CD14-positive monocyte (primary cell): ENCODE measurements around the gene MGLL. TPM values are rescaled to one million over a fixed set of nuclear protein-coding genes. Genes with fewer than 3 reads are reported as not detected.

Experiments used
- DNase-seq, 3 donors: peaks; one replicate each; pipeline ENCODE4 v3.0.0-alpha.2; 2011 to 2022
- H2AFZ ChIP-seq: 2 replicates; pipeline ENCODE4 v1.6.0; 2012; ENCODE audit warnings: mild to moderate bottlenecking, low read depth, low read length, inconsistent platforms; ENCODE audit not compliant: insufficient read depth, poor library complexity, severe bottlenecking
- H3K27ac ChIP-seq, 2 donors: 1 replicate in 1 of 2; 2 replicates in 1 of 2; pipeline ENCODE4 v1.5.1; 2012 to 2013; ENCODE audit warnings: low read length in 2 of 2, control low read depth in 1 of 2, inconsistent platforms in 1 of 2, low read depth in 1 of 2, mild to moderate bottlenecking in 1 of 2
- H3K27me3 ChIP-seq, 2 donors: one replicate each; pipeline versions ENCODE4 v1.6.0 to v1.6.1; 2011 to 2013; ENCODE audit warnings: low read length in 2 of 2; ENCODE audit not compliant: control insufficient read depth in 2 of 2, insufficient read depth in 2 of 2
- H3K36me3 ChIP-seq, 2 donors: replicated peaks in 1 of 2; 1 replicate in 1 of 2; 2 replicates in 1 of 2; pipeline versions ENCODE4 v1.5.1 to v1.6.1; 2012 to 2013; ENCODE audit warnings: low read length in 2 of 2, control low read depth in 1 of 2, inconsistent platforms in 1 of 2, mild to moderate bottlenecking in 1 of 2; ENCODE audit not compliant: insufficient read depth in 2 of 2, control insufficient read depth in 1 of 2
- H3K4me1 ChIP-seq, 2 donors: 1 replicate in 1 of 2; 2 replicates in 1 of 2; pipeline versions ENCODE4 v1.5.1 to v1.6.1; 2012 to 2013; ENCODE audit warnings: low read length in 2 of 2, control low read depth in 1 of 2, inconsistent platforms in 1 of 2, mild to moderate bottlenecking in 1 of 2, moderate library complexity in 1 of 2; ENCODE audit not compliant: insufficient read depth in 2 of 2, control insufficient read depth in 1 of 2
- H3K4me2 ChIP-seq: replicated peaks from 2 replicates; pipeline ENCODE3; 2012; ENCODE audit warnings: low read length, moderate library complexity, mild to moderate bottlenecking; ENCODE audit not compliant: poor library complexity, severe bottlenecking; ENCODE audit errors: extremely low read depth
- H3K4me3 ChIP-seq, 3 experiments: fragments of 200-600 bp in 1 of 3; sonication (generic) in 1 of 3; replicated peaks in 1 of 3; 1 replicate in 2 of 3; 2 replicates in 1 of 3; pipeline ENCODE4 v1.5.1; 2011 to 2013; ENCODE audit warnings: low read length in 3 of 3, mild to moderate bottlenecking in 3 of 3, control low read depth in 2 of 3, low read depth in 2 of 3, inconsistent platforms in 1 of 3, moderate library complexity in 1 of 3
- H3K79me2 ChIP-seq: 2 replicates; pipeline ENCODE4 v1.6.0; 2012; ENCODE audit warnings: mild to moderate bottlenecking, control low read depth, inconsistent platforms, low read length, moderate library complexity; ENCODE audit not compliant: insufficient read depth
- H3K9ac ChIP-seq: 2 replicates; pipeline ENCODE4 v1.6.0; 2017; ENCODE audit warnings: low read length, mild to moderate bottlenecking; ENCODE audit not compliant: insufficient read depth, poor library complexity, severe bottlenecking
- H3K9me3 ChIP-seq, 2 donors: replicated peaks in 1 of 2; 1 replicate in 1 of 2; 2 replicates in 1 of 2; pipeline versions ENCODE4 v1.5.1 to v1.6.1; 2012 to 2013; ENCODE audit warnings: low read length in 2 of 2, control low read depth in 1 of 2; ENCODE audit not compliant: control insufficient read depth in 1 of 2, insufficient read depth in 1 of 2
- H4K20me1 ChIP-seq: 2 replicates; pipeline ENCODE4 v1.6.0; 2012; ENCODE audit warnings: mild to moderate bottlenecking, low read length, control low read depth, moderate library complexity; ENCODE audit not compliant: insufficient read depth
- H3K27ac Mint-ChIP-seq, 7 donors: one replicate each; pipeline ENCODE4 v1.8.0; 2020; ENCODE audit warnings: mild to moderate bottlenecking in 7 of 7, mixed read lengths in 7 of 7, moderate library complexity in 6 of 7, inconsistent platforms in 2 of 7
- H3K27me3 Mint-ChIP-seq, 3 donors: one replicate each; pipeline ENCODE4 v1.8.0; 2021 to 2022; ENCODE audit warnings: low read depth in 3 of 3, mild to moderate bottlenecking in 3 of 3, mixed read lengths in 3 of 3, moderate library complexity in 3 of 3, inconsistent platforms in 1 of 3
- H3K36me3 Mint-ChIP-seq, 2 donors: one replicate each; pipeline ENCODE4 v1.8.0; 2020; ENCODE audit warnings: mixed read lengths in 2 of 2, inconsistent platforms in 1 of 2, mild to moderate bottlenecking in 1 of 2
- H3K4me1 Mint-ChIP-seq: one replicate; pipeline ENCODE4 v1.8.0; 2020; ENCODE audit warnings: mild to moderate bottlenecking, mixed read lengths
- H3K4me3 Mint-ChIP-seq, 2 donors: one replicate each; pipeline ENCODE4 v1.8.0; 2020; ENCODE audit warnings: mild to moderate bottlenecking in 2 of 2, mixed read lengths in 2 of 2, moderate library complexity in 1 of 2
- H3K9me3 Mint-ChIP-seq, 7 donors: one replicate each; pipeline ENCODE4 v1.8.0; 2020 to 2022; ENCODE audit warnings: mixed read lengths in 7 of 7, mild to moderate bottlenecking in 6 of 7, moderate library complexity in 6 of 7, inconsistent platforms in 2 of 7
- WGBS: methylation state at CpG from one replicate; pipeline ENCODE4 v1.1.5; 2013; ENCODE audit warnings: missing lambda C conversion rate; ENCODE audit not compliant: insufficient coverage; 5-methylcytosine and 5-hydroxymethylcytosine counted together
- intact Hi-C, 2 donors: fragments of 100-400 bp; cut with micrococcal nuclease; formaldehyde crosslinking; loops; one replicate each; pipeline versions ENCODE4 v1.15.0 to v1.15.1; 2023
- polyA plus RNA-seq, 3 donors: library from polyadenylated mRNA; depleted of rRNA in 1 of 3; unstranded in 2 of 3; stranded (reverse) in 1 of 3; fragments of 300-500 nt in 2 of 3; fragments of >200 nt in 1 of 3; fragmentation: Illumina TruSeq in 2 of 3; gene quantifications; 1 replicate in 2 of 3; 2 replicates in 1 of 3; pipeline ENCODE4 v1.2.3, GENCODE V29; 2012 to 2021
- TF ChIP-seq, protein P1 (sequence below): fragments of 200-600 bp; IDR thresholded peaks from one replicate; pipeline ENCODE4 v1.8.0; 2022; ENCODE audit warnings: antibody characterized with exemption, mild to moderate bottlenecking

Gene MGLL
- polyA plus RNA-seq, 3 donors, result 4.4 to 10.0 (median 6.4) TPM

DNA sequence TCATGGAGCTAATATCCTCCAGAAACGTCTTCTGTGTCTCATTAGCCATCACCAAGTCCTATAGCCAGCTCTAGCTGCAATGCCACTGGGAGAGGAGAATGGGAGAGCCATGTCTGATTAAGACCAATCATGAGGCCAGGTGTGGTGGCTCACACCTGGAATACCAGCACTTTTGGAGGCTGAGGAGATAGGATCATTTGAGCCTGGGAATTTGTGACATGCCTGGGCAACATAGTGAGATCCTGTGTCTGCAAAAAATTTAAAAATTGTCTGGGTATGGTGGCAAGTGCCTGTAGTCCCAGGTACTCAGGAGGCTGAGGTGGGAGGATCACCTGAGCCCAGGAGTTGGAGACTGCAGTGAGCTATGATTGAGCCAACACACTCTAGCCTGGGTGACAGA lies 13.1 kb downstream of the MGLL start:
- no peak overlapping the region for H3K27ac ChIP-seq
- no peak overlapping the region for H2AFZ ChIP-seq
- Mint-ChIP-seq H3K9me3 (no peaks in the 10 kb centered on the region), H3K27ac (no peak overlapping the region), H3K36me3 (peaks cover 6 to 9% of the 10 kb centered on the region in 2 donors), H3K4me3 (no peak overlapping the region), H3K27me3 (peaks cover 0 to 3% (median 0%) of the 10 kb centered on the region in 3 donors), H3K4me1 (no peaks in the 10 kb centered on the region)
- H3K9ac ChIP-seq, result no peak overlapping the region
- no peak overlapping the region for H3K4me2 ChIP-seq
- H3K4me1 ChIP-seq, result no peaks in the 10 kb centered on the region
- no peaks in the 10 kb centered on the region for H3K79me2 ChIP-seq
- intact Hi-C loops, result no loop called here
- H3K36me3 ChIP-seq, result no peaks in the 10 kb centered on the region
- H3K9me3 ChIP-seq, result no peaks in the 10 kb centered on the region
- no peaks in the 10 kb centered on the region for H3K27me3 ChIP-seq
- TF ChIP-seq, protein P1, sequence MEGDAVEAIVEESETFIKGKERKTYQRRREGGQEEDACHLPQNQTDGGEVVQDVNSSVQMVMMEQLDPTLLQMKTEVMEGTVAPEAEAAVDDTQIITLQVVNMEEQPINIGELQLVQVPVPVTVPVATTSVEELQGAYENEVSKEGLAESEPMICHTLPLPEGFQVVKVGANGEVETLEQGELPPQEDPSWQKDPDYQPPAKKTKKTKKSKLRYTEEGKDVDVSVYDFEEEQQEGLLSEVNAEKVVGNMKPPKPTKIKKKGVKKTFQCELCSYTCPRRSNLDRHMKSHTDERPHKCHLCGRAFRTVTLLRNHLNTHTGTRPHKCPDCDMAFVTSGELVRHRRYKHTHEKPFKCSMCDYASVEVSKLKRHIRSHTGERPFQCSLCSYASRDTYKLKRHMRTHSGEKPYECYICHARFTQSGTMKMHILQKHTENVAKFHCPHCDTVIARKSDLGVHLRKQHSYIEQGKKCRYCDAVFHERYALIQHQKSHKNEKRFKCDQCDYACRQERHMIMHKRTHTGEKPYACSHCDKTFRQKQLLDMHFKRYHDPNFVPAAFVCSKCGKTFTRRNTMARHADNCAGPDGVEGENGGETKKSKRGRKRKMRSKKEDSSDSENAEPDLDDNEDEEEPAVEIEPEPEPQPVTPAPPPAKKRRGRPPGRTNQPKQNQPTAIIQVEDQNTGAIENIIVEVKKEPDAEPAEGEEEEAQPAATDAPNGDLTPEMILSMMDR, result no peak
- no peak overlapping the region for H3K4me3 ChIP-seq
- DNase-seq, result no peak
- no CpG with 5 or more reads among the region's 1 CpG for WGBS
- H4K20me1 ChIP-seq, result no peaks in the 10 kb centered on the region

DNA sequence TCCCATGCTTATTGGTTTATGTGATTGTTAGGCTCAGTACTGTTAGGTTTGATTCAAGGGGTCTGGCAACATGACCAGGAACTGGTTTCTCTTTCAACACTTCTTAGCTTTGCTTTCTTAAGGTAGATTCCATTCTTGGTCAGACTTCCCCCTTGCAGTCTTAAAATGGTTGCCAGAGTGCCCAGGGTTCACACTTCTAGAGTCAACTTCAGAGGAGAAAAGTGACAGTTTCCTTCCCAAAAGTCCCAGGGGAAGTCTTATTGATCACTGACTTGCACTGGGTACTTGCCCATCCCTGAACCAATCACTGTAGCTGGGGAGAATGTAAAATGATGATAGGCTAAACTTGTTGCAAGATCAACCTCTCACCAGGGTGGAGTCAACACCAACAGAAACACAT lies 14.1 kb downstream of the MGLL start:
- Histone ChIP-seq H3K27ac (no peak overlapping the region), H3K4me3 (no peak overlapping the region), H3K36me3 (no peaks in the 10 kb centered on the region), H4K20me1 (no peaks in the 10 kb centered on the region), H3K9ac (no peak overlapping the region), H3K27me3 (no peaks in the 10 kb centered on the region), H3K9me3 (no peaks in the 10 kb centered on the region), H3K4me1 (no peaks in the 10 kb centered on the region), H2AFZ (no peak overlapping the region), H3K79me2 (no peaks in the 10 kb centered on the region), H3K4me2 (no peak overlapping the region)
- TF ChIP-seq, protein P1, result no peak
- intact Hi-C loops, result no loop called here
- H3K4me1 Mint-ChIP-seq, result no peaks in the 10 kb centered on the region
- peak in 1 of 3 donors; percentile 58 for DNase-seq
- no peaks in the 10 kb centered on the region for H3K9me3 Mint-ChIP-seq
- peaks cover 6 to 9% of the 10 kb centered on the region in 2 donors for H3K36me3 Mint-ChIP-seq
- H3K27ac Mint-ChIP-seq, result no peak overlapping the region
- peaks cover 0 to 1% (median 0%) of the 10 kb centered on the region in 3 donors for H3K27me3 Mint-ChIP-seq
- H3K4me3 Mint-ChIP-seq, result no peak overlapping the region
